Activated CD4-positive, alpha-beta T cell treated with anti-CD3 and anti-CD28 coated beads for 36 hours (primary cell): ENCODE data around the gene RBM47. TPM values are rescaled to one million over a fixed set of nuclear protein-coding genes. Genes with fewer than 3 reads are reported as not detected.
A peak's percentile ranks its signal among the peaks of the same experiment; 100 is the strongest.

Source experiments
- ATAC-seq: fragments of 200-7000 bp; cut with Tn5 transposase; one replicate; pipeline ENCODE4 v1.10.0; 2021; ENCODE audit warnings: mild to moderate bottlenecking, moderate library complexity
- CTCF ChIA-PET: fragments of 350-600 bp; sonication (Branson Sonifier 250); formaldehyde crosslinking; loops from one replicate; lab custom pipeline; 2021; ENCODE audit warnings: antibody characterized with exemption; lab: Charles Lee
- POLR2A ChIA-PET: fragments of 350-600 bp; sonication (Branson Sonifier 250); formaldehyde crosslinking; loops from one replicate; lab custom pipeline; 2021; ENCODE audit warnings: antibody characterized with exemption, inconsistent platforms; lab: Charles Lee
- DNase-seq: peaks from one replicate; pipeline ENCODE4 v3.0.0-alpha.2; 2020
- H3K27ac Mint-ChIP-seq: one replicate; pipeline ENCODE4 v1.8.0; 2021; ENCODE audit warnings: mixed read lengths
- H3K27me3 Mint-ChIP-seq: one replicate; pipeline ENCODE4 v1.8.0; 2021; ENCODE audit warnings: mixed read lengths
- H3K36me3 Mint-ChIP-seq: one replicate; pipeline ENCODE4 v1.8.0; 2021; ENCODE audit warnings: low read depth, mixed read lengths
- H3K4me1 Mint-ChIP-seq: one replicate; pipeline ENCODE4 v1.8.0; 2021; ENCODE audit warnings: mixed read lengths
- H3K4me3 Mint-ChIP-seq: one replicate; pipeline ENCODE4 v1.8.0; 2021; ENCODE audit warnings: mild to moderate bottlenecking, moderate library complexity, mixed read lengths
- H3K9me3 Mint-ChIP-seq: one replicate; pipeline ENCODE4 v1.8.0; 2021; ENCODE audit warnings: low read depth, mixed read lengths
- intact Hi-C, 2 experiments: fragments of 100-400 bp; cut with DNase I in 1 of 2; cut with micrococcal nuclease in 1 of 2; formaldehyde crosslinking; loops; one replicate each; pipeline versions ENCODE4 v1.14.2 to v1.15.1; 2022 to 2024; cut with DNase I, micrococcal nuclease
- total RNA-seq, 2 experiments: library from RNA; stranded (reverse); gene quantifications; one replicate each; pipeline ENCODE4 v1.2.3, GENCODE V29; 2021

RBM47 gene
- total RNA-seq, 2 experiments from 2014 or later = 3.2 to 4.4 TPM

DNA sequence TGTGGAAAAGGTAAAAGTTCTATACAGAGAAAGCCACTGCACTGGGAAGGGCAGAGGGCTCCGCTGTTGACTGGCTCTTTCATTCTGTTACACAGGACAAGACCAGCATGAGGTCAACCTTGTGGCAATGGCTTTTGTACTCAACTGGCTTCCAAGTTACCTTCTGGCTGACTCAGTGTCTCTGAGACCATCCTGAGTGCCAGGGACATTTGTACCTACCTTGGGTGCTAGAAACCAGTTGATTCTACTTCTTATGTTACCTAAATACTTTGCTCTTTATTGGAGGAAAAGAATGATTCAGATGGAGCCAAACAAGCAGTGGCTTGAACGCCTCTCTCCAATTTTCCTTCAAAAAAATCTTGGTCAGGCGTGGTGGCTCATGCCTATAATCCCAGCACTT is 123.2 kb downstream of the RBM47 start:
- H3K9me3 Mint-ChIP-seq = no peaks in the 10 kb centered on the region

GRCh38 chr4:40506066-40506465 is 123.6 kb downstream of the RBM47 start:
- DNase-seq (no peak), ATAC-seq (no peak)
- H3K27me3 Mint-ChIP-seq = no peaks in the 10 kb centered on the region
- H3K27ac Mint-ChIP-seq = no peak overlapping the region
- H3K4me1 Mint-ChIP-seq = peaks cover 16% of the 10 kb centered on the region
- no peak overlapping the region for H3K4me3 Mint-ChIP-seq
- H3K36me3 Mint-ChIP-seq = no peaks in the 10 kb centered on the region
- ChIA-PET CTCF (interaction anchor here (0.8 kb wide), 1 partner anchor 15 kb away, joined by 4 read pairs; no protein-coding TSS in a partner anchor), POLR2A (no interaction called here)
- intact Hi-C loops = no loop called here
- H3K9me3 Mint-ChIP-seq = no peaks in the 10 kb centered on the region

More for the DNA sequence above, 123.2 kb downstream of the RBM47 start:
- H3K4me1 Mint-ChIP-seq = peaks cover 16% of the 10 kb centered on the region
- DNase-seq = no peak
- no peak for ATAC-seq
- H3K36me3 Mint-ChIP-seq = no peaks in the 10 kb centered on the region
- intact Hi-C loops = no loop called here
- POLR2A ChIA-PET = no interaction called here
- no peak overlapping the region for H3K4me3 Mint-ChIP-seq
- H3K27me3 Mint-ChIP-seq = no peaks in the 10 kb centered on the region
- no peak overlapping the region for H3K27ac Mint-ChIP-seq
- CTCF ChIA-PET = no interaction called here

GRCh38 chr4:40502934-40503333 is 126.7 kb downstream of the RBM47 start:
- DNase-seq = no peak
- intact Hi-C loops = no loop called here
- Mint-ChIP-seq H3K4me3 (no peak overlapping the region), H3K4me1 (peaks cover 16% of the 10 kb centered on the region), H3K9me3 (no peaks in the 10 kb centered on the region), H3K36me3 (no peaks in the 10 kb centered on the region), H3K27me3 (no peaks in the 10 kb centered on the region), H3K27ac (peak overlapping the region; percentile 81)
- CTCF ChIA-PET = no interaction called here
- POLR2A ChIA-PET = no interaction called here
- ATAC-seq = peak; percentile 95

- Mint-ChIP-seq H3K36me3 (no peaks in the 10 kb centered on the region), H3K4me3 (no peak overlapping the region), H3K27ac (no peak overlapping the region), H3K9me3 (no peaks in the 10 kb centered on the region), H3K27me3 (no peaks in the 10 kb centered on the region), H3K4me1 (peaks cover 16% of the 10 kb centered on the region)
- intact Hi-C loops = no loop called here
- ChIA-PET CTCF (interaction anchor here (0.6 to 1.0 kb wide), 2 partner anchors 11 to 1427 kb away, joined by 3 read pairs; no protein-coding TSS in a partner anchor), POLR2A (no interaction called here)
- DNase-seq (no peak), ATAC-seq (no peak)
Observed at GRCh38 chr4:40502220-40502619, 127.4 kb downstream of the RBM47 start.

DNA sequence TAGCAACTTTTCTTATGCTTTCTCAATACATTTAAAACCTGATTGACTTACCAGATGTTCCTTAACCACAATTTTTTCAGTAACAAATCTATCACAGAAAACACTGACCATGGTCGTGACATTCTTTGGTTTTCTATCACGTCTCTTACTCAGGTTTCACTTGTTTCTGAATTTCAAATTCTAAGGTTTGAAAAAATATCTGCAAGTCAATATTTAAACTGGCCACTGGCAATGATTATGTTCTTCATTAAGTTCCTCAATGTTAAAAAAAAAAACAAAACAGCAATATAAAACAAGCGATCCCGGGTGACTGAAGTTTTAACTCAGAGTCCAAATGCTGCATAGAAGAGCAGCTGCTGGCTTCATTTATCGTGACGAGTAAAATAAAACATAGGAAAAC is 128.9 kb downstream of the RBM47 start:
- Mint-ChIP-seq H3K36me3 (no peaks in the 10 kb centered on the region), H3K27me3 (no peaks in the 10 kb centered on the region), H3K27ac (no peak overlapping the region), H3K4me3 (no peak overlapping the region), H3K4me1 (peaks cover 16% of the 10 kb centered on the region), H3K9me3 (no peaks in the 10 kb centered on the region)
- intact Hi-C loops = no loop called here
- ATAC-seq (no peak), DNase-seq (no peak)
- CTCF ChIA-PET = no interaction called here
- POLR2A ChIA-PET = no interaction called here

DNA sequence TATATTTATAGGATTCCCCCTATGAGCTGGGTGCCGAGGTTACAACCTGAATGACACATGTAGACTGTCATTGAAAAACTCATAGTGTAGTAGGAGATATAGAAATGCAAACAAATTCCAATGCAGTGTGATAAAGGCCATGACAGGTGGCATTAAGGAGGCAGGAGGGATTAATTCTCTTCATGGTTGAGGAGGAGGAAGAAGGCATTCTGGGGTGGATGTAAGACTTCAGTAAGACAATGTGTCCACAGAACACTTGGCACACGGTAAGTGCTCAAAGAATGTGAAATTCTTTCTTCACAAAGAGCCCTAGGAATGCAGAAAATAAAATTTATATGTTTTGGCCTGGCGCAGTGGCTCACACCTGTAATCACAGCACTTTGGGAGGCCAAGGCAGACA is 136.5 kb downstream of the RBM47 start:
- ChIA-PET CTCF (interaction anchor here (0.5 kb wide), 1 partner anchor 8 kb away, joined by 3 read pairs; no protein-coding TSS in a partner anchor), POLR2A (no interaction called here)
- ATAC-seq = no peak

DNA sequence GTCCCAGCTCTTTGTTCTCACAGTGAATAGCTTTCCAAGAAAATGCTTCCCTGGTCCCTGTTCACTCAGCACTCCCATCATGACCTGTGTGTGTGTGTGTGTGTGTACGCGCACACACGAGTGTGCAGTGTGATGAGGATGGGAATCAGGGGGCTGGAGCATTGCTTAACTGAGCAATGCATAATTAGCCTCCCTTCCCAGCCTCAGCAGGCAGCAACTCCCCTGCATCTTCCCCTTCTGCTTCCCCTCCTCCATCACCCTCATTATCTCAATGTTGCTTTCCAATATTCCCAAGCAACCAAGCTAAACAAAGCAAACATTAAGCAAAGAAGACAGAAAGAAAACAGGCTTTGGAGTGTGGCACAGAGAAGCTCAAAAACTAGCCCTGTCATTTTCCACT is 137.0 kb downstream of the RBM47 start:
- no peaks in the 10 kb centered on the region for H3K27me3 Mint-ChIP-seq
- intact Hi-C loops = no loop called here
- ChIA-PET POLR2A (no interaction called here), CTCF (no interaction called here)
- H3K4me1 Mint-ChIP-seq = peaks cover 2% of the 10 kb centered on the region
- no peaks in the 10 kb centered on the region for H3K9me3 Mint-ChIP-seq
- H3K4me3 Mint-ChIP-seq = no peak overlapping the region
- ATAC-seq = no peak
- H3K36me3 Mint-ChIP-seq = no peaks in the 10 kb centered on the region
- no peak for DNase-seq
- H3K27ac Mint-ChIP-seq = no peak overlapping the region

More for the DNA sequence above, 136.5 kb downstream of the RBM47 start:
- Mint-ChIP-seq H3K27ac (no peak overlapping the region), H3K9me3 (no peaks in the 10 kb centered on the region), H3K36me3 (no peaks in the 10 kb centered on the region), H3K27me3 (no peaks in the 10 kb centered on the region), H3K4me1 (peaks cover 2% of the 10 kb centered on the region), H3K4me3 (no peak overlapping the region)
- DNase-seq = no peak
- intact Hi-C loops = no loop called here

DNA sequence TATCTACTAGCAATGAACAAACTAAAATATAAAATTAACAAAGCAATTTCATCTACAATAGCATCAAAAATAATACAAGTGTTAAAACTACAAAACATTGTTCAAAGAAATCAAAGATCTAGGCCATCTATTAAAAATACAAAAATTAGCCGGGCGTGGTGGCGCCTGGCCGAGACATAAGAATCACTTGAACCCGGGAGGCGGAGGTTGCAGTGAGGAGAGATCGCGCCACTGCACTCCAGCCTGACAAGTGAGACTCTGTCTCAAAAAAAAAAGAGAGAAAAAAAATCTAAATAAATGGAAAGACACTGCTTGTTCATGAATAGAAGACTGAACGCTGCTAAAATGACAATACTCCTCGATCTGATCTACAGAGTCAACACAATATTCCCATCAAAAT is 139.2 kb downstream of the RBM47 start:
- Mint-ChIP-seq H3K36me3 (no peaks in the 10 kb centered on the region), H3K4me3 (no peak overlapping the region), H3K27ac (no peak overlapping the region), H3K4me1 (peaks cover 2% of the 10 kb centered on the region), H3K27me3 (peaks cover 4% of the 10 kb centered on the region), H3K9me3 (no peaks in the 10 kb centered on the region)
- ChIA-PET CTCF (no interaction called here), POLR2A (no interaction called here)
- intact Hi-C loops = no loop called here
- no peak for DNase-seq
- ATAC-seq = no peak

GRCh38 chr4:40489961-40490360 is 139.7 kb downstream of the RBM47 start:
- Mint-ChIP-seq H3K27ac (no peak overlapping the region), H3K36me3 (no peaks in the 10 kb centered on the region), H3K4me1 (peaks cover 2% of the 10 kb centered on the region), H3K9me3 (no peaks in the 10 kb centered on the region), H3K27me3 (peaks cover 5% of the 10 kb centered on the region), H3K4me3 (no peak overlapping the region)
- POLR2A ChIA-PET = no interaction called here
- no peak for DNase-seq
- intact Hi-C loops = no loop called here
- no peak for ATAC-seq
- CTCF ChIA-PET = no interaction called here

GRCh38 chr4:40486534-40486933 is 143.1 kb downstream of the RBM47 start:
- DNase-seq (no peak), ATAC-seq (no peak)
- Mint-ChIP-seq H3K4me1 (no peaks in the 10 kb centered on the region), H3K36me3 (no peaks in the 10 kb centered on the region), H3K9me3 (no peaks in the 10 kb centered on the region), H3K4me3 (no peak overlapping the region), H3K27ac (no peak overlapping the region), H3K27me3 (peaks cover 7% of the 10 kb centered on the region)
- POLR2A ChIA-PET = interaction anchor here (0.6 kb wide), 1 partner anchor 60 kb away, joined by 6 read pairs; no protein-coding TSS in a partner anchor
- CTCF ChIA-PET = interaction anchor here (0.9 kb wide), 1 partner anchor 161 kb away, joined by 3 read pairs; no protein-coding TSS in a partner anchor
- intact Hi-C loops = no loop called here

GRCh38 chr4:40484346-40485090 is 145.1 kb downstream of the RBM47 start:
- ChIA-PET POLR2A (no interaction called here), CTCF (interaction anchor here (0.7 to 2.0 kb wide), 5 partner anchors 9 to 159 kb away, joined by 3 to 4 read pairs (median 3); no protein-coding TSS in a partner anchor)
- no peaks in the 10 kb centered on the region for H3K36me3 Mint-ChIP-seq
- DNase-seq (no peak), ATAC-seq (no peak)
- peaks cover 7% of the 10 kb centered on the region for H3K27me3 Mint-ChIP-seq
- no peak overlapping the region for H3K4me3 Mint-ChIP-seq
- H3K9me3 Mint-ChIP-seq = no peaks in the 10 kb centered on the region
- no peak overlapping the region for H3K27ac Mint-ChIP-seq
- H3K4me1 Mint-ChIP-seq = no peaks in the 10 kb centered on the region
- intact Hi-C loops = no loop called here
